H1 (cell line): ENCODE data around the gene DNAJC17. TPM values are rescaled to one million over a fixed set of nuclear protein-coding genes. Genes with fewer than 3 reads are reported as not detected.

Experiments
- BACH1 ChIP-seq: IDR thresholded peaks from 2 replicates; pipeline ENCODE4 v1.6.1; 2012; ENCODE audit warnings: low read length, improper control_type of control experiment
- BCL11A ChIP-seq, 2 experiments: IDR thresholded peaks; one replicate each; pipeline ENCODE4 v1.6.1; 2011; ENCODE audit warnings: low read depth in 2 of 2, low read length in 2 of 2, mild to moderate bottlenecking in 2 of 2
- CHD1 ChIP-seq: IDR thresholded peaks from 2 replicates; pipeline ENCODE4 v1.6.1; 2012; ENCODE audit warnings: low read depth, low read length, improper control_type of control experiment
- CHD2 ChIP-seq: IDR thresholded peaks from 2 replicates; pipeline ENCODE4 v1.6.1; 2012; ENCODE audit warnings: low read length, improper control_type of control experiment
- EZH2 ChIP-seq: fragments of 200-600 bp; sonication (generic); IDR thresholded peaks from 2 replicates; pipeline ENCODE4 v1.7.1; 2012; ENCODE audit warnings: low read depth, mild to moderate bottlenecking, moderate library complexity, low read length, inconsistent platforms; ENCODE audit not compliant: severe bottlenecking
- FOSL1 ChIP-seq: IDR thresholded peaks from 2 replicates; pipeline ENCODE4 v1.6.1; 2011; ENCODE audit warnings: mild to moderate bottlenecking, low read depth, low read length, moderate library complexity; ENCODE audit not compliant: insufficient read depth
- GTF2F1 ChIP-seq: IDR thresholded peaks from 2 replicates; pipeline ENCODE4 v1.6.1; 2012; ENCODE audit warnings: low read depth, low read length, improper control_type of control experiment, borderline replicate concordance
- POLR2A ChIP-seq, 2 experiments: IDR thresholded peaks; 1 replicate in 1 of 2; 2 replicates in 1 of 2; pipeline ENCODE4 v1.6.1; 2011; ENCODE audit warnings: low read depth in 2 of 2, low read length in 2 of 2, mild to moderate bottlenecking in 2 of 2; ENCODE audit errors: control extremely low read depth in 1 of 2
- RAD21 ChIP-seq, 2 experiments: IDR thresholded peaks in 1 of 2; conservative IDR thresholded peaks in 1 of 2; 2 replicates each; pipeline ENCODE4 v1.6.1; 2011; ENCODE audit warnings: low read depth in 2 of 2, low read length in 2 of 2, improper control_type of control experiment in 1 of 2, inconsistent platforms in 1 of 2, mild to moderate bottlenecking in 1 of 2, moderate library complexity in 1 of 2
- RFX5 ChIP-seq: IDR thresholded peaks from 2 replicates; pipeline ENCODE4 v1.6.1; 2011; ENCODE audit warnings: low read depth, low read length, improper control_type of control experiment, borderline replicate concordance
- RXRA ChIP-seq: IDR thresholded peaks from 2 replicates; pipeline ENCODE4 v1.6.1; 2011; ENCODE audit warnings: low read depth, mild to moderate bottlenecking, low read length, moderate library complexity; ENCODE audit not compliant: insufficient read depth
- SAP30 ChIP-seq: fragments of 300-600 bp; sonication (generic); IDR thresholded peaks from 2 replicates; pipeline ENCODE4 v1.7.1; 2012; ENCODE audit warnings: low read length, moderate library complexity, mild to moderate bottlenecking, inconsistent platforms; ENCODE audit not compliant: insufficient read depth, insufficient replicate concordance
- SP1 ChIP-seq: IDR thresholded peaks from 2 replicates; pipeline ENCODE4 v1.6.1; 2011; ENCODE audit warnings: low read depth, low read length
- SP2 ChIP-seq: IDR thresholded peaks from 2 replicates; pipeline ENCODE4 v1.6.1; 2012; ENCODE audit warnings: mild to moderate bottlenecking, low read length, inconsistent platforms
- SP4 ChIP-seq: IDR thresholded peaks from 2 replicates; pipeline ENCODE4 v1.6.1; 2012; ENCODE audit warnings: low read length, inconsistent platforms
- SUZ12 ChIP-seq: fragments of 200-600 bp; sonication (generic); IDR thresholded peaks from 2 replicates; pipeline ENCODE4 v1.6.1; 2012; ENCODE audit warnings: mild to moderate bottlenecking, inconsistent platforms, low read length, moderate library complexity, mixed read lengths
- polyA plus RNA-seq, 7 experiments: library from polyadenylated mRNA; depleted of rRNA in 3 of 7; stranded (reverse) in 5 of 7; unstranded in 2 of 7; fragments of >200 nt in 5 of 7; fragments of 200-250 nt in 2 of 7; gene quantifications; 1 replicate in 5 of 7; 2 replicates in 1 of 7; 4 replicates in 1 of 7; pipeline versions ENCODE4 v1.2.1 to v1.2.3, GENCODE V29; 2011 to 2013; ENCODE audit warnings: missing spikeins in 2 of 7, mixed read lengths in 2 of 7
- total RNA-seq: library from RNA; stranded (reverse); fragmentation: NEBNext Ultra II Directional; extraction: Animal tissue kit (Norgen Biotek cat#: 25700); gene quantifications from 2 replicates; pipeline ENCODE4 v1.2.1, GENCODE V29; 2021
- TF ChIP-seq, protein P1 (sequence below): IDR thresholded peaks from 2 replicates; pipeline ENCODE4 v1.6.1; 2012; ENCODE audit warnings: inconsistent platforms

Gene DNAJC17
- total and polyA plus RNA-seq, 2 of the 8 experiments (the other 6 are each of a cell fraction or from before 2014, with no cell fraction given) = 39.5 to 45.4 TPM

DNA sequence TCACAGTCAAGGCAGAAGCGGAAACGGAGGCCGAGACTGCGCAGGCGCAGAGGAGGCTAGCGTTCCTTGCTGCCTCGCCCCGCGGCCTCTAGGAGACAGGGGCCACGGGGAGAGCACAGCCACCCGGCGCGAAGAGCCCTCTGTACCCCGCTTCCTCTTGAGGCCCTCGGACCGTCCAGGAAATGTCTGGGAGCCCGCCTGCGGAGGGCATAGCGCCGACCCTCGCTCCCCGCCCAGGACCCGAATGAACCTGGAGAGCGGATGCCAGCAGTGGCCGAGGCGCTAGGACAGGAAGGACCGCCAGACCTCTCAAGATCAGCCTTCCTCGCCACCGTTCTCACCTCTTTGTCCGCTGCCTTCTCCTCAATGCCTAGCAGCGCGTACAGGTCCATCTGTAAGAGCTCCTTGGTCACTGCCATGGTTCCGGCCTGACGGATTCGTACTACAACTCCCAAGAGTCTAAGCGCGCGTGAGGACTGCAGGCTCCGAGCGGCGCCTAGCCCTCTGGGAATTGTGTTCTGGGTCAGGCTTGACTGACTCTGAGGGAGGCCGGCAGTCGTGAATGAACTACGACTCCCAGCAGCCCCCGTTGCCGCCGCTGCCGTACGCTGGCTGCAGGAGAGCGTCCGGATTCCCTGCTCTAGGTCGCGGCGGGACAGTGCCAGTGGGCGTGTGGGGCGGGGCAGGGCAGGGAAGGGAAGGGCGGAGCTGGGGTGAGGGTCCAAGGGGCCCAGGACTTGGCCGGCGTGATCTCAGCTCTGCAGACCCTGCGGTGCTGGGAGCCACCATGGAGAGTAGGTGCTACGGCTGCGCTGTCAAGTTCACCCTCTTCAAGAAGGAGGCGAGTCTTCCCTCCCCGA, at the start of gene DNAJC17, which contains the start of gene ZFYVE19 (continued):
- TF ChIP-seq BACH1 (no peak), POLR2A (IDR thresholded peaks at IDR 0.05; ENCODE audit: control extremely low read depth in 1 of 2, low read depth in 2 of 2, low read length in 2 of 2) (no peak; a peak in 1 of 3 replicates), RFX5 (no peak), GTF2F1 (no peak), EZH2 (no peak), CHD1 (no peak), RXRA (no peak), BCL11A (IDR thresholded peaks at IDR 0.05; ENCODE audit: low read depth in 2 of 2, low read length in 2 of 2) (no peak), SAP30 (peak; percentile 90), SP1 (no peak), SP4 (no peak; the same call in 1 of the 2 replicates), RAD21 (IDR thresholded peaks at IDR 0.05 in 1 of 2, conservative IDR thresholded peaks at IDR 0.05 in 1 of 2; ENCODE audit: low read depth in 2 of 2, low read length in 2 of 2) (no peak), CHD2 (no peak; the same call in 1 of the 2 replicates), SP2 (no peak), FOSL1 (no peak), SUZ12 (no peak)
- TF ChIP-seq, protein P1, sequence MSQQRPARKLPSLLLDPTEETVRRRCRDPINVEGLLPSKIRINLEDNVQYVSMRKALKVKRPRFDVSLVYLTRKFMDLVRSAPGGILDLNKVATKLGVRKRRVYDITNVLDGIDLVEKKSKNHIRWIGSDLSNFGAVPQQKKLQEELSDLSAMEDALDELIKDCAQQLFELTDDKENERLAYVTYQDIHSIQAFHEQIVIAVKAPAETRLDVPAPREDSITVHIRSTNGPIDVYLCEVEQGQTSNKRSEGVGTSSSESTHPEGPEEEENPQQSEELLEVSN = no peak
- TF ChIP-seq, all 59 proteins: peak for 12
